H1 (cell line): Measurements from ENCODE around the gene MATN4. TPM values are rescaled to one million over a fixed set of nuclear protein-coding genes. Genes with fewer than 3 reads are reported as not detected.

Experiments
- CTCF ChIA-PET: fragments of 300-600 bp; sonication (Branson Sonifier 250); formaldehyde crosslinking; loops from one replicate; lab custom pipeline; 2021; ENCODE audit not compliant: partially characterized antibody; lab: Charles Lee
- POLR2A ChIA-PET: fragments of 300-600 bp; sonication (Branson Sonifier 250); formaldehyde crosslinking; loops from one replicate; lab custom pipeline; 2021; ENCODE audit warnings: inconsistent platforms; ENCODE audit not compliant: partially characterized antibody; lab: Charles Lee
- DNase-seq, 2 experiments: peaks; one replicate each; pipeline versions ENCODE4 v3.0.0 to v3.0.0-alpha.2; 2010 to 2022; ENCODE audit warnings: low spot score in 2 of 2, low read depth in 1 of 2, mixed read lengths in 1 of 2
- FAIRE-seq: peaks from 2 replicates; lab custom pipeline; 2011; peaks lifted over from hg19 to GRCh38; lab: Jason Lieb, UNC
- H2AFZ ChIP-seq: 2 replicates; pipeline ENCODE4 v1.8.1; 2012; ENCODE audit warnings: low read length, inconsistent platforms
- H2AK5ac ChIP-seq: 2 replicates; pipeline ENCODE4 v1.6.1; 2013; ENCODE audit warnings: low read depth, low read length
- H2BK120ac ChIP-seq: replicated peaks from 2 replicates; pipeline ENCODE3; 2013; ENCODE audit warnings: low read depth, low read length, inconsistent platforms
- H2BK12ac ChIP-seq: 2 replicates; pipeline ENCODE4 v1.6.1; 2013; ENCODE audit warnings: low read depth, low read length
- H2BK15ac ChIP-seq: 2 replicates; pipeline ENCODE4 v1.6.1; 2013; ENCODE audit warnings: low read length
- H2BK20ac ChIP-seq: 2 replicates; pipeline ENCODE4 v1.6.1; 2013; ENCODE audit warnings: low read length
- H2BK5ac ChIP-seq: 2 replicates; pipeline ENCODE4 v1.6.1; 2013; ENCODE audit warnings: low read depth, low read length
- H3K14ac ChIP-seq: 2 replicates; pipeline ENCODE4 v1.6.1; 2013; ENCODE audit warnings: inconsistent platforms; ENCODE audit not compliant: insufficient read length
- H3K18ac ChIP-seq: 2 replicates; pipeline ENCODE4 v1.6.1; 2013; ENCODE audit warnings: low read length; ENCODE audit errors: extremely low read depth
- H3K23ac ChIP-seq: 2 replicates; pipeline ENCODE4 v1.6.1; 2013; ENCODE audit warnings: inconsistent platforms; ENCODE audit not compliant: insufficient read length
- H3K23me2 ChIP-seq: 2 replicates; pipeline ENCODE4 v1.6.1; 2013; ENCODE audit warnings: low read depth, low read length
- H3K27ac ChIP-seq: 2 replicates; pipeline ENCODE4 v1.6.1; 2011; ENCODE audit warnings: low read depth, low read length, inconsistent platforms
- H3K27me3 ChIP-seq, 4 experiments: replicated peaks in 1 of 4; 1 replicate in 1 of 4; 2 replicates in 3 of 4; pipeline versions ENCODE4 v1.6.1 to v1.8.1; 2011 to 2013; ENCODE audit warnings: low read length in 3 of 4, mild to moderate bottlenecking in 3 of 4, inconsistent platforms in 2 of 4, mixed read lengths in 2 of 4, moderate library complexity in 1 of 4; ENCODE audit not compliant: control insufficient read depth in 3 of 4, insufficient read depth in 3 of 4; ENCODE audit errors: extremely low read depth in 1 of 4
- H3K36me3 ChIP-seq, 4 experiments: 2 replicates each; pipeline versions ENCODE4 v1.6.1 to v1.8.1; 2011 to 2013; ENCODE audit warnings: mild to moderate bottlenecking in 4 of 4, low read length in 3 of 4, moderate library complexity in 2 of 4, control low read depth in 1 of 4, inconsistent platforms in 1 of 4; ENCODE audit not compliant: insufficient read depth in 4 of 4, control insufficient read depth in 2 of 4
- H3K4ac ChIP-seq: replicated peaks from 2 replicates; pipeline ENCODE3; 2013; ENCODE audit warnings: low read length, low read depth, mixed read lengths, inconsistent platforms; ENCODE audit not compliant: insufficient read length
- H3K4me1 ChIP-seq, 4 experiments: replicated peaks in 1 of 4; 1 replicate in 1 of 4; 2 replicates in 3 of 4; pipeline versions ENCODE4 v1.6.1 to v1.8.1; 2011 to 2013; ENCODE audit warnings: low read length in 3 of 4, inconsistent platforms in 2 of 4, mixed read lengths in 1 of 4; ENCODE audit not compliant: insufficient read depth in 4 of 4, control insufficient read depth in 3 of 4
- H3K4me2 ChIP-seq, 2 experiments: 2 replicates each; pipeline versions ENCODE4 v1.6.1 to v1.8.1; 2011 to 2013; ENCODE audit warnings: low read depth in 2 of 2, low read length in 2 of 2, control low read depth in 1 of 2, inconsistent platforms in 1 of 2, mild to moderate bottlenecking in 1 of 2; ENCODE audit not compliant: insufficient read depth in 1 of 2
- H3K4me3 ChIP-seq, 4 experiments: fragments of 200-600, 300-600 bp in 1 of 4; sonication (generic), shearing (Covaris generic), sonication (Bioruptor Twin) in 1 of 4; 2 replicates each; pipeline versions ENCODE4 v1.5.1 to v1.8.1; 2011 to 2016; ENCODE audit warnings: low read length in 4 of 4, low read depth in 3 of 4, control low read depth in 2 of 4, inconsistent platforms in 2 of 4, mild to moderate bottlenecking in 2 of 4, mixed read lengths in 1 of 4, moderate library complexity in 1 of 4; ENCODE audit not compliant: insufficient read depth in 2 of 4; ENCODE audit errors: extremely low read depth in 1 of 4
- H3K56ac ChIP-seq: replicated peaks from 2 replicates; pipeline ENCODE3; 2013; ENCODE audit warnings: low read depth, mild to moderate bottlenecking, mixed read lengths, low read length, inconsistent platforms; ENCODE audit not compliant: insufficient read length
- H3K79me1 ChIP-seq: 2 replicates; pipeline ENCODE4 v1.6.1; 2013; ENCODE audit warnings: low read depth, low read length, control low read depth
- H3K79me2 ChIP-seq, 2 experiments: 2 replicates each; pipeline versions ENCODE4 v1.6.1 to v1.8.1; 2012 to 2013; ENCODE audit warnings: low read length in 2 of 2, mild to moderate bottlenecking in 2 of 2, inconsistent platforms in 1 of 2; ENCODE audit not compliant: insufficient read depth in 2 of 2, control insufficient read depth in 1 of 2
- H3K9ac ChIP-seq, 4 experiments: replicated peaks in 1 of 4; 1 replicate in 1 of 4; 2 replicates in 3 of 4; pipeline versions ENCODE4 v1.6.1 to v1.8.1; 2011 to 2013; ENCODE audit warnings: low read depth in 3 of 4, low read length in 3 of 4, control low read depth in 2 of 4, mild to moderate bottlenecking in 2 of 4, moderate library complexity in 2 of 4, inconsistent platforms in 1 of 4; ENCODE audit errors: extremely low read depth in 1 of 4
- H3K9me3 ChIP-seq, 2 experiments: 2 replicates each; pipeline versions ENCODE4 v1.6.1 to v1.8.1; 2012 to 2013; ENCODE audit warnings: mild to moderate bottlenecking in 2 of 2, moderate library complexity in 2 of 2, control low read depth in 1 of 2, inconsistent platforms in 1 of 2, low read depth in 1 of 2, low read length in 1 of 2, mixed read lengths in 1 of 2; ENCODE audit not compliant: insufficient read depth in 2 of 2
- H4K20me1 ChIP-seq, 2 experiments: replicated peaks in 1 of 2; 2 replicates each; pipeline versions ENCODE3 to v1.8.1; 2011 to 2013; ENCODE audit warnings: inconsistent platforms in 2 of 2, low read length in 2 of 2, mild to moderate bottlenecking in 1 of 2; ENCODE audit not compliant: insufficient read depth in 2 of 2, control insufficient read depth in 1 of 2
- H4K5ac ChIP-seq: 2 replicates; pipeline ENCODE4 v1.6.1; 2013; ENCODE audit warnings: low read length, low read depth, mixed read lengths, inconsistent platforms; ENCODE audit not compliant: insufficient read length
- H4K8ac ChIP-seq: 2 replicates; pipeline ENCODE4 v1.8.0; 2013; ENCODE audit warnings: mild to moderate bottlenecking, moderate library complexity, low read length, inconsistent platforms; ENCODE audit not compliant: insufficient read depth; ENCODE audit errors: extremely low read depth
- H4K91ac ChIP-seq: replicated peaks from 2 replicates; pipeline ENCODE3; 2013; ENCODE audit warnings: low read length, mixed read lengths, inconsistent platforms; ENCODE audit not compliant: insufficient read length
- CHD2 ChIP-seq: IDR thresholded peaks from 2 replicates; pipeline ENCODE4 v1.6.1; 2012; ENCODE audit warnings: low read length, improper control_type of control experiment
- CTCF ChIP-seq, 3 experiments: IDR thresholded peaks; 1 replicate in 2 of 3; 2 replicates in 1 of 3; pipeline versions ENCODE4 v1.5.1 to v1.6.1; 2011; ENCODE audit warnings: low read length in 3 of 3, mild to moderate bottlenecking in 3 of 3, inconsistent platforms in 2 of 3, low read depth in 1 of 3, moderate library complexity in 1 of 3; ENCODE audit not compliant: insufficient read depth in 1 of 3; ENCODE audit errors: control extremely low read depth in 1 of 3
- EGR1 ChIP-seq: IDR thresholded peaks from 2 replicates; pipeline ENCODE4 v1.6.1; 2011; ENCODE audit warnings: low read depth, low read length, borderline replicate concordance
- EP300 ChIP-seq, 2 experiments: IDR thresholded peaks; 1 replicate in 1 of 2; 2 replicates in 1 of 2; pipeline ENCODE4 v1.6.1; 2011 to 2012; ENCODE audit warnings: low read depth in 2 of 2, low read length in 2 of 2, mild to moderate bottlenecking in 2 of 2, borderline replicate concordance in 1 of 2, inconsistent platforms in 1 of 2, moderate library complexity in 1 of 2
- HDAC2 ChIP-seq, 2 experiments: fragments of 300-600 bp in 1 of 2; sonication (generic) in 1 of 2; IDR thresholded peaks; 2 replicates each; pipeline ENCODE4 v1.6.1; 2011 to 2012; ENCODE audit warnings: low read depth in 2 of 2, low read length in 2 of 2, mild to moderate bottlenecking in 2 of 2, moderate library complexity in 2 of 2, borderline replicate concordance in 1 of 2, inconsistent platforms in 1 of 2
- RXRA ChIP-seq: IDR thresholded peaks from 2 replicates; pipeline ENCODE4 v1.6.1; 2011; ENCODE audit warnings: low read depth, mild to moderate bottlenecking, low read length, moderate library complexity; ENCODE audit not compliant: insufficient read depth
- SIN3A ChIP-seq, 2 experiments: IDR thresholded peaks in 1 of 2; conservative IDR thresholded peaks in 1 of 2; 2 replicates each; pipeline ENCODE4 v1.6.1; 2011 to 2012; ENCODE audit warnings: low read length in 2 of 2, improper control_type of control experiment in 1 of 2, low read depth in 1 of 2, mild to moderate bottlenecking in 1 of 2
- SP1 ChIP-seq: IDR thresholded peaks from 2 replicates; pipeline ENCODE4 v1.6.1; 2011; ENCODE audit warnings: low read depth, low read length
- SUZ12 ChIP-seq: fragments of 200-600 bp; sonication (generic); IDR thresholded peaks from 2 replicates; pipeline ENCODE4 v1.6.1; 2012; ENCODE audit warnings: mild to moderate bottlenecking, inconsistent platforms, low read length, moderate library complexity, mixed read lengths
- TBP ChIP-seq: IDR thresholded peaks from 2 replicates; pipeline ENCODE4 v1.6.1; 2011; ENCODE audit warnings: low read depth, low read length, improper control_type of control experiment
- TCF12 ChIP-seq: IDR thresholded peaks from 2 replicates; pipeline ENCODE4 v1.6.1; 2011; ENCODE audit warnings: low read depth, mild to moderate bottlenecking, low read length
- WGBS, 2 experiments: shearing (Covaris generic) in 1 of 2; methylation state at CpG; one replicate each; pipeline versions ENCODE4 v1.1.6 to v1.1.7; 2013 to 2015; ENCODE audit warnings: low lambda C conversion rate in 2 of 2, mixed read lengths in 2 of 2, inconsistent platforms in 1 of 2, low coverage in 1 of 2, missing lambda C conversion rate in 1 of 2; ENCODE audit not compliant: insufficient replicate concordance in 2 of 2, insufficient coverage in 1 of 2, insufficient read length in 1 of 2; ENCODE audit errors: extremely low coverage in 1 of 2, missing lambda C conversion rate in 1 of 2; 5-methylcytosine and 5-hydroxymethylcytosine counted together
- polyA plus RNA-seq, 7 experiments: library from polyadenylated mRNA; depleted of rRNA in 3 of 7; stranded (reverse) in 5 of 7; unstranded in 2 of 7; fragments of >200 nt in 5 of 7; fragments of 200-250 nt in 2 of 7; gene quantifications; 1 replicate in 5 of 7; 2 replicates in 1 of 7; 4 replicates in 1 of 7; pipeline versions ENCODE4 v1.2.1 to v1.2.3, GENCODE V29; 2011 to 2013; ENCODE audit warnings: missing spikeins in 2 of 7, mixed read lengths in 2 of 7
- total RNA-seq: library from RNA; stranded (reverse); fragmentation: NEBNext Ultra II Directional; extraction: Animal tissue kit (Norgen Biotek cat#: 25700); gene quantifications from 2 replicates; pipeline ENCODE4 v1.2.1, GENCODE V29; 2021

Gene MATN4
- total and polyA plus RNA-seq, 2 of the 8 experiments (the other 6 are each of a cell fraction or from before 2014, with no cell fraction given): 2.1 to 4.4 TPM

GRCh38 chr20:45328451-45328850 is 20.4 kb upstream of the MATN4 start:
- no peak for DNase-seq
- no peak for FAIRE-seq
- TF ChIP-seq SP1 (no peak), EP300 (IDR thresholded peaks at IDR 0.05; ENCODE audit: borderline replicate concordance in 1 of 2, low read depth in 2 of 2, low read length in 2 of 2) (no peak), RXRA (no peak), SUZ12 (no peak), CHD2 (no peak), HDAC2 (IDR thresholded peaks at IDR 0.05; ENCODE audit: borderline replicate concordance in 1 of 2, low read depth in 2 of 2, low read length in 2 of 2) (no peak), CTCF (IDR thresholded peaks at IDR 0.05; ENCODE audit: control extremely low read depth in 1 of 3, insufficient read depth in 1 of 3, low read depth in 1 of 3, low read length in 3 of 3) (no peak), EGR1 (no peak), SIN3A (conservative IDR thresholded peaks at IDR 0.05 in 1 of 2, IDR thresholded peaks at IDR 0.05 in 1 of 2; ENCODE audit: low read depth in 1 of 2, low read length in 2 of 2) (no peak), TCF12 (no peak), TBP (no peak)

More at GRCh38 chr20:45328451-45328850, 20.4 kb upstream of the MATN4 start:
- Histone ChIP-seq H3K14ac (no peak overlapping the region), H3K23me2 (no peaks in the 10 kb centered on the region), H3K18ac (no peak overlapping the region), H2BK15ac (no peak overlapping the region), H4K91ac (no peak overlapping the region), H3K4me1 (no peaks in the 10 kb centered on the region; a peak in 1 of 7 replicates), H3K56ac (no peak overlapping the region), H2AFZ (no peak overlapping the region), H2BK12ac (no peak overlapping the region), H3K9ac (no peak overlapping the region), H3K27me3 (no peaks in the 10 kb centered on the region), H3K4me3 (no peak overlapping the region), H2BK20ac (no peak overlapping the region), H4K8ac (no peak overlapping the region; the same call in 1 of the 2 replicates), H4K20me1 (peaks cover 1 to 4% of the 10 kb centered on the region in 2 experiments), H3K4ac (no peak overlapping the region), H3K9me3 (no peaks in the 10 kb centered on the region), H2BK5ac (no peak overlapping the region), H2BK120ac (no peak overlapping the region), H3K4me2 (no peak overlapping the region), H3K36me3 (peaks cover 8 to 51% (median 36%) of the 10 kb centered on the region in 4 experiments), H3K23ac (no peak overlapping the region), H4K5ac (no peak overlapping the region), H3K79me1 (no peaks in the 10 kb centered on the region), H3K27ac (no peak overlapping the region), H3K79me2 (no peaks in the 10 kb centered on the region), H2AK5ac (no peak overlapping the region)
- 88% methylated on average over 4 of the region's 4 CpGs; no CpG with 5 or more reads in 1 of the 2 experiments for WGBS, 2 experiments
- ChIA-PET CTCF (interaction anchor here (1.4 to 2.1 kb wide), 6 partner anchors 10 to 109 kb away, joined by 3 to 10 read pairs (median 4); no protein-coding TSS in a partner anchor), POLR2A (interaction anchor here (1.2 kb wide), 1 partner anchor 19 kb away, joined by 4 read pairs; the partner anchor contains the start of gene SDC4)
